D721Med (cell line): ENCODE data around the gene TMEM191B.
"Not testable (repeated sequence)": the region's sequence is repeated elsewhere in the genome, so short reads cannot be mapped to it uniquely, and the experiment has no call there.

Experiments
- DNase-seq: peaks from one replicate; pipeline ENCODE4 v3.0.0; 2011; ENCODE audit warnings: low spot score; ENCODE audit not compliant: insufficient read length
- FAIRE-seq: peaks from 2 replicates; lab custom pipeline; 2011; peaks lifted over from hg19 to GRCh38; lab: Jason Lieb, UNC

The TMEM191B gene

DNA sequence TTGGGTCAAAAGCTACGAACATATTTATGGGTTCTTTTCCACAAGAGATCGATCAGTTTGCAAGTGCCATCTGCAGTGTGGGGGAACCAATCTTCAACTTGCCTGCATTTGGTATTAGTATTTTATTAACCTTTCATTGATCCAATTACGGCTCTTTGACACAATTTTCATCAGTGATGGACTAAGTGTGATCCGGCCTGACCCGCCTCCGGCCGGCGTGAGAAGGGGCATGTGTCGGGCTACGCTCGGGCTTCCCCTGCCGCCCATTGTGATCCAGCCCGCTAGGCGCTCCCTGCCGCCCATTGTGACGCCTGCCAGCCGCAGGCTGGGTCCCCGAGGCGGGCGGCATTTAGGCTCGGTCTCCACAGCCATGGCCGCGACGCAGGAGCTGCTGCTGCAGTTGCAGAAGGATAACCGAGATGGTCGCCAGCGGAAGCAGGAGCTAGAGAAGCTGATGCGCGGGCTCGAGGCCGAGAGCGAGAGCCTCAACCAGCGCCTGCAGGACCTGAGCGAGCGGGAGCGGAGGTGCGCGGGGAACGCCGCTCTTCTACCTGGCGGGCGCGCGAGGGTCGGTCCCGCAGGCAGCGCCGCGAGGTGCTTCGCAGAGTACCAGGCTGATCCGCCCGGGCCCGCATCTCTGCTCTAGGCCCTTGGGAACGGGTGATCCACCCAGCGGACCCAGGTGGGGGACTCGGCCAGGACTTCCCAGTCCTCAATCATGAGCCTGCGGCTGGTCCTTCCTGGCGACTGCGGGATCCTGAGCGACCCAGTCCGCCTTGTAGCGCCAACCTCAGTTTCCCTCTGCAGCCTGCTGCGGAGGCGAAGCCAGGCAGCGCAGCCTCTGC is at the start of gene TMEM191B:
Gene TMEM191B (plus strand): TSS at position 51 of the 845 bp plus-strand sequence. CDS start 179 bp downstream, at position 230.
- DNase-seq, FAIRE-seq: not testable (repeated sequence)

GRCh38 chr22:18496227-18496626 is 31.4 kb upstream of the TMEM191B start:
- FAIRE-seq, DNase-seq: not testable (repeated sequence)

- FAIRE-seq, DNase-seq: not testable (repeated sequence)
These were observed 16.3 kb upstream of the TMEM191B start for GRCh38 chr22:18511327-18511726.

DNA sequence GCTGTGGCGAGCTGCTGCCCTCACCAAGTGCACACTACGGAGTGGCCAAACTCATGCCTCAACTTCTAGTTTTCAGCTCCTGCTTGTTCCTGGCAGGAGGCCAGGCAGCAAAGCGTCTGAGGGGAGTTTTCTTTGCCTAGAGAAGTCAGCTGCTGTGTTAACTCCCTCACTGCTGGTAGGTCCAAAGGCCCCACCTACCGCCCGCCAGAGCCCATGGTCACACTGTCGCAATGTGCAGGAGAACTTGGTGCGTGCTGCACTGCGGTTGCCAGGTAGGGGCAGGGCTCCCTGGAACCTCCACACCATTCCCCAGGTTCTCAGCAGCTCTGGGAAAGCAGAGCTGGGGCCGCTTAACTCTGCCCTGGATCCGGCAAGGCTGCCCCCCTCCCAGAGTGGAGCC is 15.2 kb upstream of the TMEM191B start:
- DNase-seq = not testable (repeated sequence)

GRCh38 chr22:18513454-18513853 is 14.1 kb upstream of the TMEM191B start:
- DNase-seq, FAIRE-seq: not testable (repeated sequence)

More for the DNA sequence above, 15.2 kb upstream of the TMEM191B start:
- FAIRE-seq = not testable (repeated sequence)

DNA sequence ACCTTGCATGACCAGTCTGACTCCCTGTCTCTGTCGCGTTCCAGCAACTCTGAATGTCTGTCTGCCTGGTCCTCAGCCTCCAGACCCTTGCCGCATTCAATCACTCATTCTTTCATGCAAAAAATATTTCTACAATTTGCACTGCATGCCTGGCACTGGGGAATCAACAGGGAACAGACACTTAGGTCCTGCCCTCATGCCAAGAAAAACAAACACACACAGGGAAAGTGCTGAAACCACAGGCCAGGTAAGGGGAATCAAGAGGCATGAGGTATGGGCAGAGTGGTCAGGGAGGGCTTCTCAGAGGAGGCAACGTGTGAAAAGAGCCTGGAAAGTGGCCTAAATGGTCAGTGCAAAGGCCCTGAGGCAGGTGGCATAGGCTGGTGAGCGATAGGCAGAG is 9.5 kb upstream of the TMEM191B start, which contains the start of gene GGTLC3:
Gene GGTLC3 (minus strand): TSS at position 101 of the 400 bp plus-strand sequence. CDS start 264 bp downstream, outside the sequence.
- not testable (repeated sequence) for FAIRE-seq, DNase-seq

DNA sequence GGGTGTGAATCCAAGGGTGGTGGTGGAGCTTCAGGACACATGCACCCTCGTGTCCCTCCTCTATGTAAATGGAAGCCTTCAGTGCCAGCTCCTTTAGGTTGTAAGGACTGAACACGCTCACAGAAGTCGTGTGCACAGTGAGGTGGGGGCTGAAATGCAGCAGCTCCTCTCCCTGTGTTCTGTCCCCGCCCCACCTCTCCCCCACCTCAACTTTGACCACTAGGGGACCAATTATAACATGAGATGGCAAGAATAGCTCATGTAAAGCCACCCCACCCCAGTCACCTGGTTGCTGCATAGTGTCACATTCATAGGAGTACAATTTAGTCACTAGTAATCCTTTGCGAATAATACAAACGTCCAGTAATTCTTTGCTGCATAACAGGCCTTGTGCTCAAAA is 4.8 kb upstream of the TMEM191B start:
- DNase-seq, FAIRE-seq: not testable (repeated sequence)

DNA sequence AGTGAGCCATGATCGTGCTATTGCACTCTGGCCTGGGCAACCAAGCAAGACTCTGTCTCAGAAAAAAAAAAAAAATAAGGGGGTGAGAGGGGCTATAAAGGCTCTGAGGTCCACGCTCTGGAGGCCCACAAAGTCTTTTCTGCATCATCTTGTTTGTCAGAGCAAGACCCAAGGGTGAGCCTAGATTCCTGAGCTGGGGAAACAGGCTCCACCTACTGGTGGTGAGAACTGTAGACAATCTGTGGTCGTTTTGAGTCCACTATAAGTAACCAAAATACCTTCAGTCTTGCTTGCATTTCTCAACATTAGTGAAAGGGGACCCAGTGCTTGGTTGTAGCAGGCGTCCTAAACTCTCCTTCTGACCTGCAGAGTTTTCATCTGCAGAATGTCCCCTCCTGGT is 4.3 kb upstream of the TMEM191B start:
- not testable (repeated sequence) for DNase-seq, FAIRE-seq

- not testable (repeated sequence) for FAIRE-seq, DNase-seq
These were observed 1.2 kb downstream of the TMEM191B start for GRCh38 chr22:18528597-18529415.

- not testable (repeated sequence) for FAIRE-seq, DNase-seq
These were observed 2.0 kb downstream of the TMEM191B start for GRCh38 chr22:18529416-18530145.

GRCh38 chr22:18533633-18534032 is 6.0 kb downstream of the TMEM191B start:
- DNase-seq, FAIRE-seq: not testable (repeated sequence)

DNA sequence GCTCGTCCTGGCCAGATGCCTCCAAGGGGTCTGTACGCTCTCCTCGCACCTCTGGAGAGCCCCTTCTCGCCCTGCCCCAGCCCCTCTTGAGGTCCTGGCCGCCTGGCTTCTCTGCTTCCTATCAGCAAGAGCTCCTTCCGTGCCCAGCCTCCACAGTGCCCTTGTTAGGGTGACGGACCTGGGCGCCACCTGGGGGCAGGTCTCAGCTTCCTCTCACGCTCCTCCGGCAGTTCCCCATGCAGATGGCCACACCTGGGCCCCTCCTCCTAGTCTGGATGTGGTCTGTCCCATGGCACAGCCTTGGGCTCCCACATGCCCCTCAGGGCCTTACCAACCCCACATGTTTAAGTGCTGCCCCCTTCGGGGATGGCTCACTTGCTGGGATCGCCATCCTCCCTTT is 6.7 kb downstream of the TMEM191B start:
- not testable (repeated sequence) for FAIRE-seq, DNase-seq

GRCh38 chr22:18539994-18540393 is 12.4 kb downstream of the TMEM191B start:
- DNase-seq, FAIRE-seq: not testable (repeated sequence)

DNA sequence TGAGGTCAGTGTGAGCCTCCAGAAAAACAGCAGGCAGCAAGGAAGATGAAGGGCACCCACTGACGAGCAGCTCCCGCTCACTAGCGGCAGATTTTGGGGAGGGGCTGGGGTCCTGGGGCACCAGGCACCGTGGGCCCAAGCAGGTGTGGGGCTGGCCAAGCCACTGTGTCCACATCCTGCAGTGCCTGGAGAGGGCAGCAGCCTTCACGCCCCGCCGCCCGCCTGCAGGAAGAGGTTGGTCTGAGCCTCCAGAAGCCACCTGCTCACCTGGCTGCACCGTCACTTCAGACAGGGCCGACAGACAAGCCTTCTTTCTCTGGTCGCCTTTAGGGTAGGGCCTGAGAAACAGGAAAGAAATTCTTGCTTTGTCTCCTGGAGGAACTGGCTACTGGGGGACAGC is 15.8 kb downstream of the TMEM191B start:
- FAIRE-seq = not testable (repeated sequence)

DNA sequence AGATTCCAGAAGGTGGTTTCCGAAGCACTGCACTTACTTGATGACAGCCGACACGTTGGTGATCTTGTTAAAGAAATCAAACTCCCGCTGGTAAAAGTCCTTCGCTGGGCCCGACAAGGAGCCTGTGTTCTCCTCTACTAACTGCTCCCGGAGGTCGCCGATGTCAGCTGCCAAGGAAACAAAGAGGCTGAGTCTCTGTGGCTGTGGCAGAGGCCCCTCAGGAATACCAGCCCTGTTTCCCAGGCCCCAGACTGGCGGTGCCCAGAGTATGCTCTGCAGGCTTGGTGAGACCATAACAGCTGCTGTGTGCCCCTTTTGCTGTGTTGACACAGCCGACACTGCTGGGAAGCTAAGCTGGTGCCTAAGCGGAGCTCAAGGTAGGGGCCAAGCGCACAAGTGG is 17.0 kb downstream of the TMEM191B start:
- FAIRE-seq, DNase-seq: not testable (repeated sequence)

More for the DNA sequence above, 15.8 kb downstream of the TMEM191B start:
- not testable (repeated sequence) for DNase-seq

- not testable (repeated sequence) for FAIRE-seq, DNase-seq
These were observed 22.0 kb downstream of the TMEM191B start for GRCh38 chr22:18549458-18550179.

GRCh38 chr22:18551046-18551445 is 23.4 kb downstream of the TMEM191B start:
- FAIRE-seq, DNase-seq: not testable (repeated sequence)

- DNase-seq, FAIRE-seq: not testable (repeated sequence)
These were observed 25.4 kb downstream of the TMEM191B start for GRCh38 chr22:18552839-18553597.
